Measurements from ENCODE around the gene CCT7.

CCT7 gene

DNA sequence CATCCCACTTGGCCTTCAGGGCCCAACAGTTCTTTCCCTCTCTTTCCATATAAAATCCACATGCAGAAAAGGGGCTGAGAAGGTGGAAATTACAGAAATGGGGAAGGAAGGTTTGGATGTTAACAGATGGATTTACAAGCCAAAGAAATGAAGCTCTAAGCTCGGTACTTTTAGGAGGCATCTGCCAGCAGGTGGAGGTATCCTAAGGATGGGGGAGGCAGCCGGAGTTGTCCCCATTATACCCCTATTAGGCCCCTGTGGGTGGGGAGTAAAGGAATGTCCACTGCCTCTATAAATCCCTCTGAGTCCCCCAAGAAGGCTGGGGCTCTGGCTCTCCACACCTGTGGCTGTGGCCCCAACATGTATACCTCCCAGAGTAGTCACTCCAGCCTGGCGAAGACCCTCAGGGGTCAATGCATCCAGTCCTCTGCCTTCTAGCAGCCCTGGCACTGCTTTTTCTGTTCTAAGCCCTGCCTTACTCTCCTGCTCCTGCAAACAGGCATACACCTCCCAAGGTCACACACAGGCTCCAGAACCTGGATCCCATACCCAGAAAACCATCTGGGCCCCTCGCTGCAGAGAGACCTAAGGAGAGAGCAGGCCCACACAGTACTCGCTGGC is 48.9 kb downstream of the CCT7 start:
- no peak for DNase-seq
- TF ChIP-seq GATA1 (IDR thresholded peaks at IDR 0.05; ENCODE audit: low read depth, low read length) (no peak), POLR2A (IDR thresholded peaks at IDR 0.05; ENCODE audit: low read length) (no peak)

DNA sequence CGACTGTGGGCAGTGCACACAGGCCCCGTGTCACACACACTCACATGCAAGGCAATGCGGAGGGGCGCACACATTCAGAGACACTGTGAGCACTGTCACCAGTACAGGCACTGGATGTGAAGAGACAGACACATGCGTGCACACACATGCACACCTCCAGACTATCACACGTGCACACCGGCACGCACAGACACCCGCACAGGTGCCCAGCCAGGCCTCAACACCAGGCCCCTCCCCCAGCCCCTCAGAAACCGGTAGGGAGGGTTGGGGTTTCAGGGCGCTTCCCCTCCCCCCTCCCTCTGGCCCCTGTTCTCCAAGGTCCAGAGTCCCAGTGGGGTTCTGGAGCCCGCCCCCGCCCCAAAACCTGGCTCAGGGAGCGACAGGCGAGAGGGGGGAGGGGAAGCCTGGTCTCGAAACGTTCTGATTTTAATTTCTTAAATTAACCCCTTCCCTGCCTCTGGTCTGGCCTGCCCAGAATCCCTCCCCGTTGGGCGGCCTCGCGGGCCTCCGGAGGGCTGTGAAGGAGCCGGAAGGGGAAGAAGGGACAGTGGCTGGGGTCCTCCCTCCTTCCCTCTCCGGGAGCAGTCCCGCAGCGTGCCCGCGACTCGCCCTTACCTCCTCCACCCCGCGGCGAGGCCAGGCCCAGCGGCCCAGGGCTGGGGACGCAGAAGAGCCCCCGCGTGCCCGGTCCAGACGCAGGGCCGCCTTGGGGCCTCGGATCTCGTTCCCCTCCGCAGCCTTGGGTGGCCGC is 49.6 kb downstream of the CCT7 start:
- DNase-seq: no peak

DNA sequence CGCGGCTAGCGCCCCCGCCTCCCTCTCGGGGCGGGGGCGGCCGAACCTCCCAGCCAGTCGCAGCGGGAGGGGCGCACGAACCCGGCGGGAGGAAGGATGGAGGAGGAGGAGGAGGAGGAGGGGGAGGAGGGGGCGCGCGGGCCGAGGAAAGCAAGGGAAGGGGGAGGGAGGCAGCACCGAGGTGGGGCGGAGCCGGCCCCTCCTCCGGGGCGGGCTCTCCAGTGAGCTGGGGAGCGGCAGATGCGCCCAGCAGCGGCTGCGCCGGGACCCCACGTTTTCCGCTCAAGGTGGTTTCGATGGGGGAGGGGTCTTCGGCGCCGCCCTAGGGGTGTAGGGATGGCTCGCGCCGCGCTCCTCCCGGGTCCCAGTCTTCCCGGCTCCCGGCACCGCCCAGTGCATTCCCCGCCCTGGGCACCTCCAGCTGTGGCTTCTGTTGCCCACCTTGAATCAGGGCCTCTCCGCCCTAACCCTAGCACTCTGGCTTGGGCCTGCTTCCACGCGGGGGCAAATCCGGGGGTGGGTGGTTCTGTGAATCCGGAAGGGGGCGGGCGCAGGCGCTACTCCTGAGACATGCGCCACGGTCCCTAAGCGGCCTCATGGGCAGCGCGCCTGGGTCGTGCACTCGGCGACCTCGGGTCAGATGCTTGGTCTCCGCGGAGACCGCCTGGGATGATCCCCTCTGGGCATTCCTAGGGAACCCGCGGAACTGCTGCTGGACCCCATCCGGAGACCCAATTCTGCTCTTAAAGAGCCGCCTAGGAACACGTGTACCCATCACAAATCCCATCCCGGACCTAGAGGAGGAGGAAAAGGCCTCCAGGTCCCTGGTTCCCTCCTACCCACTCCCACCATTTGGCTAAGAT is 50.4 kb downstream of the CCT7 start, which contains the start of gene FBXO41:
TSS of gene FBXO41 (minus strand) at position 183 of the 863 bp plus-strand sequence. CDS start 14,848 bp downstream, outside the sequence.
- TF ChIP-seq GATA1 (IDR thresholded peaks at IDR 0.05; ENCODE audit: low read depth, low read length) (no peak), POLR2A (IDR thresholded peaks at IDR 0.05; ENCODE audit: low read length) (no peak)
- peak in 1 of 2 experiments; percentile 11 for DNase-seq

More for the DNA sequence above, 49.6 kb downstream of the CCT7 start:
- TF ChIP-seq GATA1 (IDR thresholded peaks at IDR 0.05; ENCODE audit: low read depth, low read length) (no peak), POLR2A (IDR thresholded peaks at IDR 0.05; ENCODE audit: low read length) (no peak)

DNA sequence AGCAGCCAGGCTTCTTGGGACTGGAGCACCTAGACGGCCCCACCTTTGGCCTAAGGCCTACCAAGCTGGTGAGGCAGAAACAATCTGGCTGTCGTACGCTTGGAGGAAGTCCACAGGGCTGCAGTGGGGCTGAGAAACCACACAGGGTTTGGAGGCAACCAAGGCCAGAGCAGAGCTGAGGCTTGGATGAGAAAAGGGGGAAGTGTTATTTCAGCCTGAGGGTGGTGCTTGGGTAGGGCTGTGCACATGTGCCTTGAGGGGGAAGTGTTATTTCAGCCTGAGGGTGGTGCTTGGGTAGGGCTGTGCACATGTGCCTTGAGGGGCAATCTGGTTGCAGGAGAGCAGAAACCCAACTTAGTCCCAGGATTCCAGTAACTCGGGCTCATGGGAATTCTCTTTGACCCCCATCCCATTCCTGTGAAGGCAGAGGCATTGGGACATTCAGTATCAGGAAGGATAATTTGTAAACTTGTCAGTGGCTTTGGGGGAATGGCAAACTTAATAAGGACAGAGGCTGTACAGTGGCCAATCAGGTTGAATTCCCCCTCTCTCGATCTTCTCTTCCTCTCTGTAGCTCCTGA is 51.1 kb downstream of the CCT7 start:
- peak in 1 of 2 experiments; percentile 5 for DNase-seq
- TF ChIP-seq POLR2A (IDR thresholded peaks at IDR 0.05; ENCODE audit: low read length): no peak
- no peak for TF ChIP-seq GATA1 (IDR thresholded peaks at IDR 0.05; ENCODE audit: low read depth, low read length)

DNA sequence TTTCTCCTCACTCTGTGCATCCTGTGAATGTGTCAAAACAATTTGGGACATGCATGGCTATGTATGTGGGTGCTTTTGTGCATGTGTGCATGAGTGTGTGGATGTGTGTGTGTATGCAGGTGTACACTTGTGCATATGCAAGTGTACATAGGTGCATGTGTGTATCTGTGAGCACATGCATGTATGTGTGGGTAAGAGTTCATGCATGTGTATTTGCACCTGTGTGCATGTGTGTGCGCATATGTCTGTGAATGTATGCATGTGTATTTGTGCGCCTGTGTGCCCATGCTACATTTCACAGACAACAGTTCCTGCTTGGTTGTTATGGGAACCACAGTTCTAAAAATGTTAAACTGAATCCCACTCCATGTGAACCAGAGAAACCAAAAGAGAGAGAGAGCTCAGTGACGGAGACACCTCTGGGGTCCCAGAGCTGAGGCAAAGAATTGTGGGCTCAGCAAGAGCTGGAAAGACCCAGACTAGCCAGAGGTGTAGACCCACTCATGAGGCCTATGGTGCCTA is 52.1 kb downstream of the CCT7 start:
- TF ChIP-seq GATA1 (IDR thresholded peaks at IDR 0.05; ENCODE audit: low read depth, low read length): no peak
- TF ChIP-seq POLR2A (IDR thresholded peaks at IDR 0.05; ENCODE audit: low read length): no peak
- no peak for DNase-seq

DNA sequence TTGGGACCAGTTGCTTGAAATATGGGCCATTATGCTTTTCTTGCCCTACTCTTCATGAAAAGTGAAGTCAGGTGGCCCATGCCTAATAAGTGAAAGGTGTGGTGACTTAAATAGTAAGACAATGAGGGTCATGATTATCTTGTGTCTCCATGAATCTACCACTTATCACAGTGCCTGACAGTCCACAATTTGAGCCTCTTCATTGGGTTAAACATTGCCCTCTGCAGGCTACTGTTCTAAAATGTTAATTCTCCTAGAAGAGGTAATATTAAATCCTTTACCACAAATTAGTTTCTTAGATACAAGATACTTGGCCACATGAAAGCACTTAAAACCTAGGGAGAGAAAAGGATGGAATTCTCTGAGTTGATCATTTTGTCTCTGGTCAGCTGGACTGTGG is 55.2 kb downstream of the CCT7 start:
- DNase-seq: no peak
- no peak for TF ChIP-seq POLR2A (IDR thresholded peaks at IDR 0.05; ENCODE audit: low read length)
- TF ChIP-seq GATA1 (IDR thresholded peaks at IDR 0.05; ENCODE audit: low read depth, low read length): no peak

DNA sequence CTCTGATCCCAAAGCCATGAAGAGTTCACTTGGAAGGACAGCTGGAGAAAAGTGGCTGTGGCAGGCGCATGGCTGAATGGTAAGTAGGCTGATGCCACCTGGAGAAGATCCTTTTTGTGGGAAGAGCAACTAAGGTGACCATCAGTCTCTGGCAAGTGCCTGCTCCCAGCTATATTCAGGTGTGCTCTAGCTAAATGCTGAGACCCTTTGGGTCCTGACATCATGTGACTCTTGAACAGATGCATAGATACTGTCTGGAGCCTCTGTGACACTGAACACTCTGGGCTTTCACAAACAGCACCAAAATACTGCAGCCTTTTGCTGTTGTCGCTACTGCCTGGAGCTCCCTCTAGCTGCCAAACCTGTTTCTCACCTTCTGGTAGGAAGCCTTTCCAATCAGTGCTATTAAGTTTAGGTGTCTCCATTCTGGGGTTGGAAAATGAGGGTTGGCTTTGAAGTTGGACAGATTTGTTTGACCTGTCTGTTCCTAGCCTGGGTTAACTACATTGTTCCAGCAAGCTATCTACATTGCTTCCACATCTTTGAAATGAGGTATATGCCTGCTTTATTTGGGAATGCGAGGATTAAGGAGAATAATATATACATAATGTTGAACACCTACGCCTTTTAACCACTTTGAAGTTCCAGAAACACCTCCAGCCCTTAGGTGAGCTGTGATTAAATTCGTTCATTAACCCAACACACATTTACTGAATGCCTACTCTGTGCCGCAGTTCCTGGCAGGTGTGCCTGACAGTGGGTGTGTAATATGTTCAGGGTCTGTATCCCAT is 56.1 kb downstream of the CCT7 start:
- DNase-seq: peak; percentile 46 to 52

DNA sequence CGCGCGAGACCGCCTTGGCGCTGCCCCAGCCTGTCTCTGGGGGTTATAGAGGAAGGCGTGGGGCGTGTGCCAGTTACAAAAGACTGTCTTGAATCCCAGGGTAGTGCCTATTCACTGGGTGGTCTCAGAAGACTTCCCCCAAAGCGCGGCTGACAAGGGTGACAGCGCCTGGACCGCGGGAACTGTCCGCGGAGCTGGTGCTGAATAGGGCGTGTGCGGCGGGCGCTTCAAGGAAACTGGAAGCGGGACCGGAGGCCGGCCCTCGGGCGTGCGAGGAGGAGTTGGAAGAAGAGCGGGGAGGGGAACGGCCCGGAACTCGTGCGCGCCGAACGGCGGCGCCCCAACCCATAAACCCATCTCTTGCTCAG is 57.0 kb downstream of the CCT7 start:
- TF ChIP-seq POLR2A (IDR thresholded peaks at IDR 0.05; ENCODE audit: low read length) (no peak), GATA1 (IDR thresholded peaks at IDR 0.05; ENCODE audit: low read depth, low read length) (no peak)
- peak; percentile 68 for DNase-seq

More for the DNA sequence above, 56.1 kb downstream of the CCT7 start:
- no peak for TF ChIP-seq GATA1 (IDR thresholded peaks at IDR 0.05; ENCODE audit: low read depth, low read length)

DNA sequence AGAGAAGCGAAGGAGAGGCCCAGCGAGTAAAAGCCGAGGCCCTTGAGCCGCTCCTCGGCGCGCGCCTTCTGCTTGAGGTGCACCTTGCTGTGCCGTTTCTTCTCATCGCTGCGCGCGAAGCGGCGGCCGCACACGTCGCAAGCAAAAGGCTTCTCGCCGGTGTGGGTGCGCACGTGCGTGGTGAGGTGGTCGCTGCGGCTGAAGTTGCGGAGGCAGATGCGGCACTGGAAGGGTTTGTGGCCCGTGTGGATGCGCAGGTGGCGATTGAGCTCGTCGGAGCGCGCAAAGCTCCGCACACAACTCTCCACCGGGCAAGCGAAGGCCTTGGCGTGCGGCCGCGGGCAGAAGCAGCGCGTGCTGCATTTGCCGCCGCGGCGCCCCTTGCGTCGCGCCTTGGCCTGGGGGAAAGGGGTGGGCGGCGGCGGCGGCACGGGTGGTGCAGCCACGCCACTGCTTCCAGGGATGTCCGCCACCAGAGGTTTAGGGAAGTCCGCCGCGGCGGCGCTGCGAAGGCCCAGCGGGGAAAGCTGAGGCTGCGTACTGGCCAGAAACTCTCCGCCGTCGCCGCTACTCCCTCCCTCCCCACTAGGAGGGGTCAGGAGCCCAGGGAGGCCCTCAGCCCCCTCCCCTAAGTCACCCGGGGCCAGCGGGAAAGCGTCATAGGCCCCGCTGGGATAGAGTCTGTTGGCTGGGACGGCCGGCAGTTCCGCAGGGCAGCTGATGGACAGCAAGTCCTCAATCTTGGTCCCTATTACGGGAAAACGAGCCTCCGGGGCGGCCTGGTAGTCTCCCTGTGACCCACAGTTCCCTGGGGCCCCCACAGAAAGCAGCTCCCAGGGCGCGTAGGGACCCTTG is 57.6 kb downstream of the CCT7 start:
- peak in 1 of 2 experiments; percentile 23 for DNase-seq
- TF ChIP-seq POLR2A (IDR thresholded peaks at IDR 0.05; ENCODE audit: low read length): no peak
- TF ChIP-seq GATA1 (IDR thresholded peaks at IDR 0.05; ENCODE audit: low read depth, low read length): no peak

DNA sequence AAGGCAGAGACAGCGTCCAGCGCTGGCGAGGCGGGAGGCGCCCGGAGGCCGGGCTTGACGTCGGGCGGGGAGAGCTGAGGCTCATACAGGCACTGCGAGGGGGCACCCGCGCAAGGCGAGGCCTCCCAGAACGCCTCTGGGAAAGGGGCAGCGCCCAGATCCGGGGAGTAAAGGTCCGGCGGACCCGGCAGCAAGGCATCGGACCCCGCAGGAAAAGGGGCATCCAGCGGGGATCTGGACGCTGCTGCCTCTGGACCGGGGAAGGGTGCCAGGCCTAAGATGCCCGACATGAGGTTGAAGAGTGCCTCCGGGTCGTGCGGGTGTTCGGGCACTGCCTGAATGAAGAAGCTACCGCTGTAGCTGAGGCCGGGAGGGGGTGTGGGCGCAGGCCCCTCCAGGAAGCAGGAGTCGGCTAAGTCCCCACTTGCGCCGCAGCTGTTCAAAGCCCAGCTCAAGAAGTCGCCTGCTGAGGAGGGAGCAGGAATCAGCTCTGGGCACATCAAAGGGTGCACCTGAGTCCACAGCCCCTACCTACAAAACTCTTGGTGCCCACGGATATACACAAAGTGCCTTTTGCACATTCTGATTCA is 58.3 kb downstream of the CCT7 start:
- peak in 1 of 2 experiments; percentile 21 for DNase-seq
- TF ChIP-seq GATA1 (IDR thresholded peaks at IDR 0.05; ENCODE audit: low read depth, low read length) (no peak), POLR2A (IDR thresholded peaks at IDR 0.05; ENCODE audit: low read length) (no peak)

DNA sequence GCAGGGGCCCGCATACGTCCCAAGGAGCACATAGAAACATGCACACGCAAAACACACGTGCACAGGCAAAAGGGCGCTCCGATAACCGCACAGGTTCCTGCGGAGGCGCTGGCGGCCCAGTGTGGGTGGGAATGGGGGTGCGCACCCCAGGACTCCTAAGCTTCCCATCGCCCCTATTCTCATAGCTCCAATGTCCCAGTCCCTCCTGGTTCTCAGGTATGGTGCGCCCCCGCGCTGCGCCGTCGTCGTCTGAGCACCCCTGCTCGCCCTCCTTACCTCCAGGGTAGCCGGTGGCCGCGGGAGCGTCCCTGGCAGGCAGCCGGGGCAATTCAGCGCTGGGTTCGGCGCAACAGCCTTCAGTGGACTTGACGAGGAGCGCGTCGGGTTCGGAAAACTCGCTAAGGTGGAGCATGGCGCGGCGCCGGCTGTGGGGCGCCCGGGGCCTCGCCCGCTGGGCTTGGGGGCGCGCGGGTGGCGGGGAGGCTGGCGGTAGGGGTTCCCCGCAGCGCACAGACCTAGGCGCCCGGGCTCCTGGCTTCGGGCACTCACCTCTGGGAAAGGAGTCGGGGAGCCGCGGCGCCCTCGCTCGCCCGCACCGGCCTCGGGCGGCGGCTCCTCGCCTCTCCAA is 58.9 kb downstream of the CCT7 start:
- DNase-seq: peak in 1 of 2 experiments; percentile 27
- TF ChIP-seq POLR2A (IDR thresholded peaks at IDR 0.05; ENCODE audit: low read length) (no peak), GATA1 (IDR thresholded peaks at IDR 0.05; ENCODE audit: low read depth, low read length) (no peak)

Data from erythroblast (primary cell).